ENCODE data around the gene CELF1.

DNA sequence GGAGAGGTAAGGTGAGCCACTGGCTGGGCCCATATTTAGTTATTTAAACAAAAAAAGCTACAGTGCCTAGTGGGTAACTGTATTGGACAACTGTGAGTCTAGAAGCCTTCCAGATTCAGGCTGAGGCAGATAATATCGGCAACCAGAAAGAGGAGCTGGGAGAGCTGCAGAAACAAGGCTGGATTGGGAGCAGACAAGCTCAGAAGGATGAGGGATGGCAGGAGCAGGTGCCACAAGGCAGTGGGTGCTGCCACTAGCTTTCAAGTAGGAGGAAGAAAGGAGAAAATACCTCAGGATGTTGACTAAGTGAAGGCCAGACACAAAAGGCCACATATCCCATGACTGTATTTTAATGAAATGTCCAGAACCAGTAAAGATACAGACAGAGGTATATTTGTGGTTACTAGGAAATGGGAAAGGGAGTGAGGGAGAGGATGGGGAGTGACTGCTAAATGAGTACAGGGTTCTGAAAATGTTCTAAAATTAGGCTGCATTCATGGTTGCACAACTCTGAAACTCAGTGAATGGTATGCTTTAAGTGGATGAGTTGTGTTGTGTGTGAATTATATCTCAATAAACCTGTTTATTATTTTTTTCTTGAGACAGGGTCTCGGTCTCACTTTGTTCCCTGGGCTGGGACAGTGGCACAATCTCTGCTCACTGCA lies 92.2 kb downstream of the CELF1 start:
- TF ChIP-seq, protein P1, sequence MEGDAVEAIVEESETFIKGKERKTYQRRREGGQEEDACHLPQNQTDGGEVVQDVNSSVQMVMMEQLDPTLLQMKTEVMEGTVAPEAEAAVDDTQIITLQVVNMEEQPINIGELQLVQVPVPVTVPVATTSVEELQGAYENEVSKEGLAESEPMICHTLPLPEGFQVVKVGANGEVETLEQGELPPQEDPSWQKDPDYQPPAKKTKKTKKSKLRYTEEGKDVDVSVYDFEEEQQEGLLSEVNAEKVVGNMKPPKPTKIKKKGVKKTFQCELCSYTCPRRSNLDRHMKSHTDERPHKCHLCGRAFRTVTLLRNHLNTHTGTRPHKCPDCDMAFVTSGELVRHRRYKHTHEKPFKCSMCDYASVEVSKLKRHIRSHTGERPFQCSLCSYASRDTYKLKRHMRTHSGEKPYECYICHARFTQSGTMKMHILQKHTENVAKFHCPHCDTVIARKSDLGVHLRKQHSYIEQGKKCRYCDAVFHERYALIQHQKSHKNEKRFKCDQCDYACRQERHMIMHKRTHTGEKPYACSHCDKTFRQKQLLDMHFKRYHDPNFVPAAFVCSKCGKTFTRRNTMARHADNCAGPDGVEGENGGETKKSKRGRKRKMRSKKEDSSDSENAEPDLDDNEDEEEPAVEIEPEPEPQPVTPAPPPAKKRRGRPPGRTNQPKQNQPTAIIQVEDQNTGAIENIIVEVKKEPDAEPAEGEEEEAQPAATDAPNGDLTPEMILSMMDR (IDR thresholded peaks at IDR 0.05), result no peak
- TF ChIP-seq POLR2A (IDR thresholded peaks at IDR 0.05), result no peak
